ENCODE results near the gene PHF20.
A peak's percentile ranks its signal among the peaks of the same experiment; 100 is the strongest.
"Not testable (repeated sequence)": the region's sequence is repeated elsewhere in the genome, so short reads cannot be mapped to it uniquely, and the experiment has no call there.

The PHF20 gene

DNA sequence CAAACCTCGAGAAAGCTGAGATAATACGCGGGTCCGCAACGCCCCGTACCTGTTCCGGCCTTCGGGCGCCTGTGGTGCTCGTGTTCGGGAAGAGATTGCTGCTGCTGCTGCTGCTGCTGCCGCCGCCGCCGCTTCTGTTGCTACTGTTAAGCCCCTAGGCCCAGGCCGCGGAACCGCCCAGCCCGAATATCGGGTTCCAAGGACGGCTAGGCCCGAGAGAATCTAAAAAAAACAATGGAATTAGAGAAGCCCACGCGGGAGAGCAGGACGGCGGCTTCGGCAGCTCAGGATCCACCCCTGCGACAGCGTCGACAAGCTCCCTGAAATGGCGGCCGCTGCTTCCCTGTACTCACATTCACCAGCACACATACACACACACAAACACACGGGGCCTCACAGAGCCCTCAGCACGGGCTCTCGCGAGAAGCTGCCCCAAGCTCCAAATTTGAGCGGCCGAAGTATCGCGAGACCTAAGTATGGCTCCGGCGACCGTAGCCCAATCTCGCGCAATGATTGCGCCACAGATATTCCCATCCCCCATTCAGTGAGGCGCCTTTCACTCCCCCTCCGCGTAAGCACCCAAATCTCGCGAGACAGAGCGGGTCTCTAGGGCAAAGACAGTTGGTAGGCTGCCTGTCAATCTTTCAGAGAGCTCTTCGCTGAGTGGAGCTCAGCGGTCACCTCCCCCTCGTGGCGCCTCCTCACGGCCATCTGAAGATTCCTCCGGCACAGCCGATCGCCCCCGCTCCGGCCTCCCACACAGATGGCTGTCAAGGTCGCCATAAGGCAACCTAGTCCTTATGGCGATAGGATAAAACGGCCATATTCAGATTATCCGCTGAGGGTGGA is 29.7 kb upstream of the PHF20 start, which contains the start of gene RBM39:
TSS of gene RBM39 (minus strand) at position 369 of the 849 bp plus-strand sequence. CDS start 1,386 bp downstream, outside the sequence.
- Histone ChIP-seq H3K4me2 (ENCODE audit: low read length) (peak within 1 kb of the TSS; percentile 95), H3K4me1 (peaks cover 22% of the 10 kb centered on the region), H2AFZ (peak within 1 kb of the TSS; percentile 74), H3K27me3 (ENCODE audit: control insufficient read depth, insufficient read depth, low read length) (no peaks in the 10 kb centered on the region), H3K9ac (peak within 1 kb of the TSS; percentile 98), H3K27ac (peak within 1 kb of the TSS; percentile 99), H3K9me3 (ENCODE audit: control insufficient read depth, low read length) (no peaks in the 10 kb centered on the region), H3K36me3 (ENCODE audit: control insufficient read depth, insufficient read depth, low read length) (no peaks in the 10 kb centered on the region), H3K4me3 (ENCODE audit: low read depth, low read length) (peak within 1 kb of the TSS; percentile 99), H3K79me2 (peaks cover 35% of the 10 kb centered on the region)
- TF ChIP-seq, protein P1, sequence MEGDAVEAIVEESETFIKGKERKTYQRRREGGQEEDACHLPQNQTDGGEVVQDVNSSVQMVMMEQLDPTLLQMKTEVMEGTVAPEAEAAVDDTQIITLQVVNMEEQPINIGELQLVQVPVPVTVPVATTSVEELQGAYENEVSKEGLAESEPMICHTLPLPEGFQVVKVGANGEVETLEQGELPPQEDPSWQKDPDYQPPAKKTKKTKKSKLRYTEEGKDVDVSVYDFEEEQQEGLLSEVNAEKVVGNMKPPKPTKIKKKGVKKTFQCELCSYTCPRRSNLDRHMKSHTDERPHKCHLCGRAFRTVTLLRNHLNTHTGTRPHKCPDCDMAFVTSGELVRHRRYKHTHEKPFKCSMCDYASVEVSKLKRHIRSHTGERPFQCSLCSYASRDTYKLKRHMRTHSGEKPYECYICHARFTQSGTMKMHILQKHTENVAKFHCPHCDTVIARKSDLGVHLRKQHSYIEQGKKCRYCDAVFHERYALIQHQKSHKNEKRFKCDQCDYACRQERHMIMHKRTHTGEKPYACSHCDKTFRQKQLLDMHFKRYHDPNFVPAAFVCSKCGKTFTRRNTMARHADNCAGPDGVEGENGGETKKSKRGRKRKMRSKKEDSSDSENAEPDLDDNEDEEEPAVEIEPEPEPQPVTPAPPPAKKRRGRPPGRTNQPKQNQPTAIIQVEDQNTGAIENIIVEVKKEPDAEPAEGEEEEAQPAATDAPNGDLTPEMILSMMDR (IDR thresholded peaks at IDR 0.05): peak; percentile 72

DNA sequence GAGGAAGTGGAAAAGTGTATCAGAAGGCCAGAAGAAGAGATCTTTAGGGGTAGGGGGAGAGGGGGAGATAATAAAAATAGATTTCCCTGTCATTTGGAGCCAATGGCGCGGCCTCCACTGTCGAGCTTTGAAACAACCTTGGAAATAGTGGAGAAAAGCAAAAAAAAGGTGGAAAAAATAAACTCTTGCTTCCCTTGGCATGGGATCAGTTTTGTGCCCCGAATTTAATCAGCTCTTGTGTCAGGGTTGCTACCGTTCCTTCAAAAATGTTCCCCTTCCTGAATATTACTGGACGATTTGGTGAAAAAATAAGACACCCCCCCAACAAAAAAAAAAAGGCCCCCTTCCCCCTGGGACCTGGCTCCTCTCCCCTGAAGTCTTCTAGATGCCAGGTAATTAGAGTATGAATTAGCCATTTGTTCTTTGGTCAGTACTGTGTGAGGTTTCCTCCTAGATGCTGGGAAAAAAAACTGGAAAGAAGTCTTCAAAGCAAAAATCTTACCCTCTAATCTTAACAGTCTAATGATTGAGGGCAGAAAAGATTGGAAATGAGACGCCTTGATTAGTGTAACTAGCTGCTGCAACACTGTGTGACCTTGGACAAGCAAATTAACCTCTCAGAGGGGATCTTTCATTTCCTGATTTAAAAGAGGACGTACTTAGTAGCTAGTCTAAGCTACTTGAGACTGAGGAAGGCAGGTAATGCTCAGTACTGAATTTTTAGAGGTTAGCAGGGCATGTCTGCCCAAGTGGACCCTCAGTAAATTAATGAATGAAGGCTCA is 28.9 kb upstream of the PHF20 start:
- peak overlapping the region; percentile 99 for H3K4me3 ChIP-seq (ENCODE audit: low read depth, low read length)
- peak overlapping the region; percentile 99 for H3K27ac ChIP-seq
- peaks cover 29% of the 10 kb centered on the region for H3K79me2 ChIP-seq
- H3K4me1 ChIP-seq: peaks cover 22% of the 10 kb centered on the region
- TF ChIP-seq, protein P1 (IDR thresholded peaks at IDR 0.05): no peak
- peak overlapping the region; percentile 95 for H3K4me2 ChIP-seq (ENCODE audit: low read length)
- no peaks in the 10 kb centered on the region for H3K27me3 ChIP-seq (ENCODE audit: control insufficient read depth, insufficient read depth, low read length)
- no peaks in the 10 kb centered on the region for H3K36me3 ChIP-seq (ENCODE audit: control insufficient read depth, insufficient read depth, low read length)
- H3K9ac ChIP-seq: peak overlapping the region; percentile 73
- H3K9me3 ChIP-seq (ENCODE audit: control insufficient read depth, low read length): no peaks in the 10 kb centered on the region
- peak overlapping the region; percentile 72 for H2AFZ ChIP-seq

DNA sequence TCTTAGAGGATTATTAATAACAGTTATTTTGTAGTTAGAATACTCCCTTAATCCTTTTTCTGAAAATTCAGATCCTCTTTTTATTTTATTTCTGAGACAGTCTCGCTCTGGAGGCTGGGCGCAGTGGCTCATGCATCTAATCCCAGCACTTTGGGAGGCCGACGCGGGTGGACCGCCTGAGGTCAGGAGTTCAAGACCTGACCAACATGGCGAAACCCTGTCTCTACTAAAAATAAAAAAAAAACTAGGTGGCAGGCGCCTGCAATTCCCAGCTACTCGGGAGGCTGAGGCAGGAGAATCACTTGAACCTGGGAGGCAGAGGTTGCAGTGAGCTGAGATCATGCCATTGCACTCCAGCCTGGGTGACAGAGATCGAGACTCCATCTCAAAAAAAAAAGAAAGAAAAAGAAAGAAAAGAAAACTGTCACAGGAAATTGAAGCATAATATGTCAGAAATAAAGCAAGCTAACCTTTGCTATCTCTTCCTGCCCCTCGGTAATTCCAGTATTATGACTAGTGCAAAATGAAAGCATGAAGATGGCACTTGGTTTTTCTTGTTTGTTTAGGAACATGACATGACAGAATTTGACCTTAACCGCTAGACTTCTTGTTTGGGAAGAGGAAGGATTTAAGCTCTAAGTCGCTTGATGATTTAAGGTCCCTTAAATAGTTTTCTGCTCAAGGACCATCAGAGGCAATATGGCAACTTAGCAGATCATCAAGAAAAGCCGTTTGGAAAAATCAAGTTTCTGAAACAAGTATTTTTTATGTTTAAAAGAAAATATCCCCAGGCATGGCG is 27.9 kb upstream of the PHF20 start:
- Histone ChIP-seq H3K27me3 (ENCODE audit: control insufficient read depth, insufficient read depth, low read length) (no peaks in the 10 kb centered on the region), H3K9ac (no peak overlapping the region), H3K4me1 (peaks cover 20% of the 10 kb centered on the region), H2AFZ (peak overlapping the region; percentile 72), H3K4me2 (ENCODE audit: low read length) (peak overlapping the region; percentile 95), H3K36me3 (ENCODE audit: control insufficient read depth, insufficient read depth, low read length) (no peaks in the 10 kb centered on the region), H3K4me3 (ENCODE audit: low read depth, low read length) (peak overlapping the region; percentile 99), H3K9me3 (ENCODE audit: control insufficient read depth, low read length) (no peaks in the 10 kb centered on the region), H3K27ac (peak overlapping the region; percentile 99), H3K79me2 (peaks cover 19% of the 10 kb centered on the region)
- TF ChIP-seq, protein P1 (IDR thresholded peaks at IDR 0.05): no peak

DNA sequence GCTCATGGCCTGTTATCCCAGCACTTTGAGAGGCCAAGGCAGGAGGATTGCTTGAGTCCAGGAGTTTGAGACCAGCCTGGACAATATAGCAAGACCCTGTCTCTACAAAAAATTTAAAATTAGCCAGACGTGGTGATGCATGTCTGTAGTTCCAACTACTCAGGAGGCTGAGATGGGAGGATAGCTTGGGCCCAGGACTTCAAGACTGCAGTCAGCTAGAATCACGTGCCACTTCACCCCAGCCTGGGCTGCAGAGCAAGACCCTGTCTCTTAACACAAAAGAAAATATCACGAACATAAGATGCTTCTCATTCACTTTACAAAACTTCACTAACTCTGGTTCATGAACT is 27.3 kb upstream of the PHF20 start:
- H2AFZ ChIP-seq; H3K4me2 ChIP-seq (ENCODE audit: low read length); H3K27me3 ChIP-seq (ENCODE audit: control insufficient read depth, insufficient read depth, low read length); H3K27ac ChIP-seq; H3K36me3 ChIP-seq (ENCODE audit: control insufficient read depth, insufficient read depth, low read length); H3K4me3 ChIP-seq (ENCODE audit: low read depth, low read length); H3K9ac ChIP-seq; H3K9me3 ChIP-seq (ENCODE audit: control insufficient read depth, low read length): not testable (repeated sequence)
- Histone ChIP-seq H3K4me1 (peaks cover 17% of the 10 kb centered on the region), H3K79me2 (peaks cover 16% of the 10 kb centered on the region)
